ENCODE measurements around the gene APOA1. TPM values are rescaled to one million over a fixed set of nuclear protein-coding genes. Genes with fewer than 3 reads are reported as not detected.

The APOA1 gene
- total RNA-seq, 4 donors from 2014 or later: 2.2 to 23.2 (median 8.3) TPM

- no peak for DNase-seq
- WGBS, 2 donors: 95% methylated on average over 8 of the region's 8 CpGs
- Histone ChIP-seq H3K36me3 (peaks cover 17% of the 10 kb centered on the region in 2 donors), H3K27me3 (no peaks in the 10 kb centered on the region), H3K4me1 (peaks cover 8 to 15% of the 10 kb centered on the region in 2 donors), H3K27ac (no peak overlapping the region), H3K4me3 (replicated peaks in 1 of 3) (no peak overlapping the region), H3K9me3 (no peaks in the 10 kb centered on the region)
- TF ChIP-seq POLR2A (IDR thresholded peaks at IDR 0.05): no peak
- TF ChIP-seq CTCF (IDR thresholded peaks at IDR 0.05): no peak
- intact Hi-C loops (cut with DNase I): loop anchor here (5.0 kb wide), 1 partner anchor 351 kb away; no protein-coding TSS in a partner anchor
Observed at GRCh38 chr11:116876656-116877055, 39.2 kb upstream of the APOA1 start.

GRCh38 chr11:116875194-116875593 is 37.8 kb upstream of the APOA1 start:
- Histone ChIP-seq H3K27ac (peak overlapping the region in 1 of 3 donors; percentile 24), H3K36me3 (peaks cover 17 to 18% of the 10 kb centered on the region in 2 donors), H3K9me3 (no peaks in the 10 kb centered on the region), H3K4me1 (peaks cover 7 to 15% of the 10 kb centered on the region in 2 donors), H3K4me3 (replicated peaks in 1 of 3) (no peak overlapping the region), H3K27me3 (no peaks in the 10 kb centered on the region)
- intact Hi-C loops (cut with DNase I): loop anchor here (5.0 kb wide), 1 partner anchor 352 kb away; no protein-coding TSS in a partner anchor
- 95 to 97% methylated on average over 7 of the region's 7 CpGs for WGBS, 2 donors
- no peak for DNase-seq
- TF ChIP-seq CTCF (IDR thresholded peaks at IDR 0.05): no peak
- no peak for TF ChIP-seq POLR2A (IDR thresholded peaks at IDR 0.05)

GRCh38 chr11:116874251-116874650 is 36.8 kb upstream of the APOA1 start:
- peak; percentile 50 to 58 for DNase-seq
- peaks cover 23 to 26% of the 10 kb centered on the region in 2 donors for H3K36me3 ChIP-seq
- H3K4me3 ChIP-seq (replicated peaks in 1 of 3): no peak overlapping the region
- H3K9me3 ChIP-seq: no peaks in the 10 kb centered on the region
- no peak for TF ChIP-seq POLR2A (IDR thresholded peaks at IDR 0.05)
- H3K4me1 ChIP-seq: peaks cover 4 to 15% of the 10 kb centered on the region in 2 donors
- peak overlapping the region in 1 of 3 donors; percentile 24 for H3K27ac ChIP-seq
- WGBS, 2 donors: 55 to 70% methylated on average over 2 of the region's 2 CpGs
- intact Hi-C loops (cut with DNase I): no loop called here
- no peaks in the 10 kb centered on the region for H3K27me3 ChIP-seq

DNA sequence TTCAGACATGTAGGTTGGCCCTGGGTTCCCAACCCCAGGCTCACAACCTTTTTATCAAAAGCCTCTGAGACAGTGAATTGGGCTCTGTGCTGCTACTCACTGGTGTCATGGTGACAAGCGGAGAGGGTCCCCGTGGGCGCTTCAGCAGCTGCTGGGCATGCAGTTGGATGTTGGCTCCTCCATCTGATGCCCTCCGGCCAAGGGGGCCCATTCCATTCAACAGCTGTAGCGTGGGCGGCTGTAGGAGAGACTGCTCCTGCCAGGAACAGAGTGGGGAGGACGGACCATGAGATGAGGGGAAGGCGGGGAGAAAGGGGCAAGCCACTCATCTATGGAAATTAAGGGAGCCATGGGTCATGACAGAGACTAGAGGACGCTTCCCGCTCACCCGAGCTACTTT is 36.0 kb upstream of the APOA1 start:
- peak overlapping the region in 2 of 3 donors; percentile 12 to 39 for H3K27ac ChIP-seq
- 94 to 97% methylated on average over 11 of the region's 11 CpGs for WGBS, 2 donors
- H3K27me3 ChIP-seq: no peaks in the 10 kb centered on the region
- H3K4me3 ChIP-seq (replicated peaks in 1 of 3): no peak overlapping the region
- H3K4me1 ChIP-seq: peaks cover 4 to 15% of the 10 kb centered on the region in 2 donors
- no peak for TF ChIP-seq POLR2A (IDR thresholded peaks at IDR 0.05)
- no peak for TF ChIP-seq CTCF (IDR thresholded peaks at IDR 0.05)
- no peaks in the 10 kb centered on the region for H3K9me3 ChIP-seq
- H3K36me3 ChIP-seq: peaks cover 26 to 33% of the 10 kb centered on the region in 2 donors
- intact Hi-C loops (cut with DNase I): no loop called here
- no peak for DNase-seq

- intact Hi-C loops (cut with DNase I): no loop called here
- Histone ChIP-seq H3K27me3 (no peaks in the 10 kb centered on the region), H3K4me1 (peaks cover 4 to 15% of the 10 kb centered on the region in 2 donors), H3K4me3 (replicated peaks in 1 of 3) (no peak overlapping the region), H3K9me3 (no peaks in the 10 kb centered on the region), H3K36me3 (peaks cover 45 to 51% of the 10 kb centered on the region in 2 donors), H3K27ac (peak overlapping the region in 1 of 3 donors; percentile 8)
- DNase-seq: no peak
- TF ChIP-seq CTCF (IDR thresholded peaks at IDR 0.05) (no peak), POLR2A (IDR thresholded peaks at IDR 0.05) (no peak)
- 66 to 77% methylated on average over 3 of the region's 3 CpGs for WGBS, 2 donors
Observed at GRCh38 chr11:116871248-116871647, 33.8 kb upstream of the APOA1 start.
